A549 (cell line): ENCODE data around the gene ATXN10. TPM values are rescaled to one million over a fixed set of nuclear protein-coding genes. Genes with fewer than 3 reads are reported as not detected.

Source experiments
- ATAC-seq, 2 experiments: fragments of 200-7000 bp in 1 of 2; fragments of >200 bp in 1 of 2; cut with Nextera tagmentation in 1 of 2; cut with Tn5 transposase in 1 of 2; 3 replicates each; pipeline versions ENCODE4 v1.8.0 to v1.9.1; 2018 to 2020; ENCODE audit warnings: mild to moderate bottlenecking in 1 of 2, moderate library complexity in 1 of 2
- CTCF ChIA-PET: fragments of 300-600 bp; sonication (Branson Sonifier 250); formaldehyde crosslinking; extraction: SDS; loops from one replicate; lab custom pipeline; 2021; ENCODE audit warnings: antibody characterized with exemption, inconsistent platforms; lab: Yijun Ruan, JAX
- POLR2A ChIA-PET: fragments of 350-600 bp; formaldehyde crosslinking; extraction: SDS; loops from one replicate; lab custom pipeline; 2021; ENCODE audit warnings: antibody characterized with exemption, inconsistent platforms; lab: Yijun Ruan, JAX
- DNase-seq, 2 experiments: peaks; one replicate each; pipeline versions ENCODE4 v3.0.0 to v3.0.0-alpha.2; 2011 to 2016; ENCODE audit warnings: low read depth in 1 of 2, low spot score in 1 of 2
- FAIRE-seq: peaks from 2 replicates; lab custom pipeline; 2011; peaks lifted over from hg19 to GRCh38; lab: Jason Lieb, UNC
- H3K27ac ChIP-seq, 2 experiments: fragments of >200 bp; sonication (Bioruptor Twin); formaldehyde crosslinking; 3 replicates each; pipeline ENCODE4 v1.5.1; 2016 to 2017
- H3K4me1 ChIP-seq: fragments of >200 bp; sonication (Bioruptor Twin); formaldehyde crosslinking; 3 replicates; pipeline ENCODE4 v1.6.1; 2016
- H3K4me2 ChIP-seq: fragments of >200 bp; sonication (Bioruptor Twin); formaldehyde crosslinking; 3 replicates; pipeline ENCODE4 v1.6.1; 2016
- H3K4me3 ChIP-seq: fragments of >200 bp; sonication (Bioruptor Twin); formaldehyde crosslinking; 3 replicates; pipeline ENCODE4 v1.5.1; 2016
- H3K9me3 ChIP-seq: fragments of >200 bp; sonication (Bioruptor Twin); formaldehyde crosslinking; 3 replicates; pipeline ENCODE4 v1.6.1; 2016
- BCL3 ChIP-seq: fragments of >200 bp; sonication (Bioruptor Twin); formaldehyde crosslinking; IDR thresholded peaks from 3 replicates; pipeline ENCODE4 v1.6.1; 2016
- CBX8 ChIP-seq: fragments of 200-600 bp; sonication (generic); IDR thresholded peaks from 2 replicates; pipeline ENCODE4 v1.6.1; 2016
- CHD2 ChIP-seq: fragments of 150-350 bp; IDR thresholded peaks from 2 replicates; pipeline ENCODE4 v1.6.1; 2014; ENCODE audit warnings: low read length; ENCODE audit not compliant: partially characterized antibody
- CHD4 ChIP-seq: fragments of 200-600 bp; sonication (generic); IDR thresholded peaks from 2 replicates; pipeline ENCODE4 v1.6.1; 2016; ENCODE audit warnings: antibody characterized with exemption, mild to moderate bottlenecking, borderline replicate concordance
- ELK1 ChIP-seq: fragments of 150-350 bp; IDR thresholded peaks from 2 replicates; pipeline ENCODE4 v1.6.1; 2014; ENCODE audit warnings: low read depth, mild to moderate bottlenecking, low read length
- EP300 ChIP-seq, 2 experiments: fragments of >200 bp; sonication (Bioruptor Twin); formaldehyde crosslinking; IDR thresholded peaks; 2 replicates in 1 of 2; 3 replicates in 1 of 2; pipeline ENCODE4 v1.6.1; 2016 to 2017
- ESRRA ChIP-seq: fragments of 150-350 bp; IDR thresholded peaks from 2 replicates; pipeline ENCODE4 v1.6.1; 2014; ENCODE audit warnings: mild to moderate bottlenecking, low read length, borderline replicate concordance
- FOSB ChIP-seq: fragments of 250-450 bp; sonication (Bioruptor Pico); IDR thresholded peaks from 2 replicates; pipeline ENCODE4 v1.5.0; 2020; ENCODE audit warnings: mild to moderate bottlenecking, moderate library complexity
- HDAC2 ChIP-seq: fragments of 200-600 bp; sonication (generic); IDR thresholded peaks from 2 replicates; pipeline ENCODE4 v1.6.1; 2016
- HEYL ChIP-seq: fragments of 250-450 bp; sonication (Bioruptor Pico); IDR thresholded peaks from 2 replicates; pipeline ENCODE4 v1.8.0; 2021; ENCODE audit warnings: mild to moderate bottlenecking, moderate library complexity
- HOXA7 ChIP-seq: fragments of 250-450 bp; sonication (Bioruptor Pico); IDR thresholded peaks from 2 replicates; pipeline ENCODE4 v1.5.0; 2020; ENCODE audit warnings: mild to moderate bottlenecking, moderate library complexity
- HOXB13 ChIP-seq: fragments of 250-450 bp; sonication (Bioruptor Pico); IDR thresholded peaks from 2 replicates; pipeline ENCODE4 v1.5.0; 2020; ENCODE audit warnings: low read depth, mild to moderate bottlenecking, moderate library complexity
- HOXB5 ChIP-seq: fragments of 250-450 bp; sonication (Bioruptor Pico); IDR thresholded peaks from 2 replicates; pipeline ENCODE4 v1.5.0; 2020; ENCODE audit warnings: mild to moderate bottlenecking, moderate library complexity
- JUN ChIP-seq, 2 experiments: fragments of >200 bp; sonication (Bioruptor Twin); formaldehyde crosslinking; IDR thresholded peaks; 2 replicates in 1 of 2; 3 replicates in 1 of 2; pipeline ENCODE4 v1.6.1; 2016 to 2017
- KDM1A ChIP-seq: fragments of 200-600 bp; sonication (generic); IDR thresholded peaks from 2 replicates; pipeline ENCODE4 v1.6.1; 2016; ENCODE audit warnings: low read depth, mild to moderate bottlenecking
- MAFK ChIP-seq: fragments of 450-650 bp; IDR thresholded peaks from 2 replicates; pipeline ENCODE4 v1.6.1; 2014; ENCODE audit not compliant: partially characterized antibody
- MAX ChIP-seq: IDR thresholded peaks from 2 replicates; pipeline ENCODE4 v1.6.1; 2012
- NFE2L2 ChIP-seq: fragments of 150-350 bp; conservative IDR thresholded peaks from 2 replicates; pipeline ENCODE4 v1.6.1; 2014; ENCODE audit warnings: low read length
- NPAS2 ChIP-seq: fragments of 250-450 bp; sonication (Bioruptor Pico); IDR thresholded peaks from 2 replicates; pipeline ENCODE4 v1.8.0; 2022; ENCODE audit warnings: mild to moderate bottlenecking, moderate library complexity, borderline replicate concordance
- POLR2A ChIP-seq: IDR thresholded peaks from 2 replicates; pipeline ENCODE4 v1.6.1; 2012; ENCODE audit warnings: mild to moderate bottlenecking, low read length
- POLR2AphosphoS2 ChIP-seq: conservative IDR thresholded peaks from 2 replicates; pipeline ENCODE4 v1.6.1; 2012; ENCODE audit warnings: low read length, improper control_type of control experiment, inconsistent platforms
- RAD21 ChIP-seq, 2 experiments: fragments of >200 bp in 1 of 2; sonication (Bioruptor Twin) in 1 of 2; formaldehyde crosslinking in 1 of 2; IDR thresholded peaks in 1 of 2; conservative IDR thresholded peaks in 1 of 2; 2 replicates in 1 of 2; 3 replicates in 1 of 2; pipeline ENCODE4 v1.6.1; 2012 to 2018; ENCODE audit warnings: inconsistent platforms in 1 of 2
- SREBF2 ChIP-seq: fragments of 450-650 bp; IDR thresholded peaks from 2 replicates; pipeline ENCODE4 v1.6.1; 2014; ENCODE audit warnings: mild to moderate bottlenecking, moderate library complexity
- TFCP2L1 ChIP-seq: fragments of 250-450 bp; sonication (Bioruptor Pico); IDR thresholded peaks from 2 replicates; pipeline ENCODE4 v1.5.0; 2021; ENCODE audit warnings: mild to moderate bottlenecking
- TP53 ChIP-seq: fragments of 250-450 bp; sonication (Bioruptor Pico); IDR thresholded peaks from 2 replicates; pipeline ENCODE4 v1.5.0; 2021; ENCODE audit warnings: mild to moderate bottlenecking, moderate library complexity
- ZFP36 ChIP-seq: fragments of 450-650 bp; IDR thresholded peaks from 2 replicates; pipeline ENCODE4 v1.6.1; 2014; ENCODE audit warnings: borderline replicate concordance; ENCODE audit not compliant: partially characterized antibody
- WGBS: methylation state at CpG from one replicate; pipeline ENCODE4 v1.1.6; 2017; ENCODE audit errors: missing lambda C conversion rate; 5-methylcytosine and 5-hydroxymethylcytosine counted together
- polyA plus RNA-seq, 4 experiments: library from polyadenylated mRNA; depleted of rRNA in 3 of 4; stranded (reverse); fragments of >200 nt; fragmentation: RNase III in 1 of 4; extraction: RNeasy Plus Mini Kit Qiagen cat#74134 plus additional on column Dnase treatment in 1 of 4; gene quantifications; 2 replicates in 3 of 4; 3 replicates in 1 of 4; pipeline ENCODE4 v1.2.3, GENCODE V29; 2011 to 2017

ATXN10 gene
- polyA plus RNA-seq, 2 of the 4 experiments (the other 2 are of a cell fraction): 126 to 281 TPM

GRCh38 chr22:45781459-45781858 lies 109.8 kb downstream of the ATXN10 start:
- peak overlapping the region in 1 of 2 experiments; percentile 74; a peak in 3 of 6 replicates for H3K27ac ChIP-seq
- H3K4me2 ChIP-seq: no peak overlapping the region
- ATAC-seq (no peak), DNase-seq (no peak), FAIRE-seq (no peak)
- H3K4me1 ChIP-seq: peaks cover 91% of the 10 kb centered on the region
- H3K9me3 ChIP-seq: no peaks in the 10 kb centered on the region
- WGBS: 78% methylated on average over 3 of the region's 3 CpGs
- POLR2A ChIA-PET: no interaction called here
- CTCF ChIA-PET: interaction anchor here (1.1 kb wide), 1 partner anchor 203 kb away, joined by 3 read pairs; no protein-coding TSS in a partner anchor
- TF ChIP-seq MAFK: peak; percentile 66
- TF ChIP-seq FOSB (CRISPR knock-in tag): no peak
- no peak for TF ChIP-seq ESRRA
- no peak for TF ChIP-seq CBX8
- no peak for TF ChIP-seq CHD2
- TF ChIP-seq ELK1: no peak
- TF ChIP-seq, all 56 proteins: peak for 1
- no peak overlapping the region for H3K4me3 ChIP-seq

- no peaks in the 10 kb centered on the region for H3K9me3 ChIP-seq
- no peak for TF ChIP-seq CHD4
- no peak for TF ChIP-seq HOXB13 (CRISPR knock-in tag)
- TF ChIP-seq HOXA7 (CRISPR knock-in tag): no peak
- TF ChIP-seq CBX8: no peak
- no peak for TF ChIP-seq ZFP36
- no peak for TF ChIP-seq HOXB5
- no peak for TF ChIP-seq POLR2A
- TF ChIP-seq MAX: no peak
- TF ChIP-seq HEYL (CRISPR knock-in tag): no peak
- no peak for TF ChIP-seq RAD21 (conservative IDR thresholded peaks at IDR 0.05 in 1 of 2, IDR thresholded peaks at IDR 0.05 in 1 of 2)
- no peak for TF ChIP-seq KDM1A
- peak overlapping the region in 1 of 2 experiments; percentile 74; a peak in 3 of 6 replicates for H3K27ac ChIP-seq
- no peak for DNase-seq
- FAIRE-seq: no peak
- 71% methylated on average over 6 of the region's 6 CpGs for WGBS
- H3K4me3 ChIP-seq: no peak overlapping the region
- ATAC-seq: no peak
- CTCF ChIA-PET: interaction anchor here (1.1 kb wide), 1 partner anchor 204 kb away, joined by 3 read pairs; no protein-coding TSS in a partner anchor
- H3K4me1 ChIP-seq: peaks cover 91% of the 10 kb centered on the region
- no peak overlapping the region for H3K4me2 ChIP-seq
- POLR2A ChIA-PET: no interaction called here
These were observed 110.3 kb downstream of the ATXN10 start for GRCh38 chr22:45781966-45782365.

- TF ChIP-seq EP300 (IDR thresholded peaks at IDR 0.05) (no peak), KDM1A (no peak), HDAC2 (no peak), NFE2L2 (no peak), ELK1 (no peak), HOXB13 (CRISPR knock-in tag) (no peak), CHD2 (no peak)
- peaks cover 91% of the 10 kb centered on the region for H3K4me1 ChIP-seq
- ChIA-PET CTCF (no interaction called here), POLR2A (no interaction called here)
- WGBS: 62% methylated on average over 3 of the region's 3 CpGs
- H3K4me3 ChIP-seq: no peak overlapping the region
- H3K4me2 ChIP-seq: peak overlapping the region; percentile 75
- FAIRE-seq (no peak), DNase-seq (no peak), ATAC-seq (no peak)
- no peaks in the 10 kb centered on the region for H3K9me3 ChIP-seq
- H3K27ac ChIP-seq: peak overlapping the region; percentile 76 to 90
These were observed 111.4 kb downstream of the ATXN10 start for GRCh38 chr22:45783021-45783420.

- Histone ChIP-seq H3K4me3 (no peak overlapping the region), H3K4me2 (peak overlapping the region; percentile 75), H3K27ac (peak overlapping the region; percentile 76 to 90), H3K9me3 (no peaks in the 10 kb centered on the region), H3K4me1 (peaks cover 91% of the 10 kb centered on the region)
- DNase-seq (no peak), ATAC-seq (no peak; a peak in 1 of 6 replicates), FAIRE-seq (no peak)
- ChIA-PET POLR2A (no interaction called here), CTCF (interaction anchor here (1.0 kb wide), 1 partner anchor 35 kb away, joined by 3 read pairs; no protein-coding TSS in a partner anchor)
- WGBS: 51% methylated on average over 6 of the region's 6 CpGs
- TF ChIP-seq BCL3 (no peak), TP53 (CRISPR knock-in tag) (no peak), MAFK (no peak), TFCP2L1 (CRISPR knock-in tag) (no peak), POLR2AphosphoS2 (no peak), POLR2A (no peak), JUN (IDR thresholded peaks at IDR 0.05) (no peak), SREBF2 (no peak), NPAS2 (CRISPR knock-in tag) (no peak)
These were observed 112.1 kb downstream of the ATXN10 start for GRCh38 chr22:45783690-45784089.
